H9 (cell line): ENCODE data around the gene RAP1GAP. TPM values are rescaled to one million over a fixed set of nuclear protein-coding genes. Genes with fewer than 3 reads are reported as not detected.
A peak's percentile ranks its signal among the peaks of the same experiment; 100 is the strongest.

Source experiments
- DNase-seq: peaks from one replicate; pipeline ENCODE4 v3.0.0-alpha.2; 2017
- H2AFZ ChIP-seq: one replicate; pipeline ENCODE4 v1.6.1; 2013; ENCODE audit warnings: mild to moderate bottlenecking, low read length, control low read depth, moderate library complexity
- H2AK5ac ChIP-seq: 2 replicates; pipeline ENCODE4 v1.6.1; 2013; ENCODE audit warnings: low read length, control low read depth, mixed read lengths; ENCODE audit not compliant: insufficient read length
- H2BK120ac ChIP-seq: one replicate; pipeline ENCODE4 v1.6.1; 2013; ENCODE audit warnings: low read depth, mild to moderate bottlenecking, low read length, control low read depth, inconsistent platforms; ENCODE audit not compliant: poor library complexity, severe bottlenecking
- H2BK12ac ChIP-seq: 2 replicates; pipeline ENCODE4 v1.6.1; 2013; ENCODE audit warnings: low read length, control low read depth, mixed read lengths, low read depth; ENCODE audit not compliant: insufficient read length
- H2BK15ac ChIP-seq: 2 replicates; pipeline ENCODE4 v1.6.1; 2013; ENCODE audit warnings: low read depth, low read length, control low read depth
- H2BK20ac ChIP-seq: one replicate; pipeline ENCODE4 v1.6.1; 2013; ENCODE audit warnings: low read depth, mild to moderate bottlenecking, low read length, control low read depth, inconsistent platforms; ENCODE audit not compliant: poor library complexity, severe bottlenecking
- H2BK5ac ChIP-seq: 2 replicates; pipeline ENCODE4 v1.6.1; 2013; ENCODE audit warnings: low read length, control low read depth, mixed read lengths; ENCODE audit not compliant: insufficient read length
- H3K14ac ChIP-seq: 2 replicates; pipeline ENCODE4 v1.6.1; 2013; ENCODE audit warnings: low read length, control low read depth; ENCODE audit not compliant: insufficient read depth
- H3K18ac ChIP-seq: 2 replicates; pipeline ENCODE4 v1.6.1; 2013; ENCODE audit warnings: low read depth, mild to moderate bottlenecking, mixed read lengths, low read length, control low read depth; ENCODE audit not compliant: insufficient read length
- H3K23ac ChIP-seq: 2 replicates; pipeline ENCODE4 v1.6.1; 2013; ENCODE audit warnings: low read length, control low read depth, mixed read lengths, low read depth; ENCODE audit not compliant: insufficient read length
- H3K23me2 ChIP-seq: 2 replicates; pipeline ENCODE4 v1.6.1; 2013; ENCODE audit warnings: low read depth, mild to moderate bottlenecking, mixed read lengths, low read length, control low read depth; ENCODE audit not compliant: insufficient read length, poor library complexity, severe bottlenecking
- H3K27ac ChIP-seq: 2 replicates; pipeline ENCODE4 v1.5.1; 2013; ENCODE audit warnings: low read length, control low read depth, mixed read lengths, low read depth; ENCODE audit not compliant: insufficient read length
- H3K27me3 ChIP-seq: 2 replicates; pipeline ENCODE4 v1.6.1; 2013; ENCODE audit warnings: low read length, control low read depth, inconsistent platforms; ENCODE audit not compliant: insufficient read depth
- H3K4ac ChIP-seq: 2 replicates; pipeline ENCODE4 v1.6.1; 2013; ENCODE audit warnings: low read depth, mild to moderate bottlenecking, control low read depth, inconsistent platforms, low read length, moderate library complexity
- H3K4me1 ChIP-seq: 2 replicates; pipeline ENCODE4 v1.6.1; 2013; ENCODE audit warnings: low read length, control low read depth, inconsistent platforms; ENCODE audit not compliant: insufficient read depth
- H3K4me2 ChIP-seq: 2 replicates; pipeline ENCODE4 v1.6.1; 2013; ENCODE audit warnings: low read length, control low read depth, mixed read lengths; ENCODE audit not compliant: insufficient read length, insufficient read depth
- H3K56ac ChIP-seq: 2 replicates; pipeline ENCODE4 v1.6.1; 2013; ENCODE audit warnings: low read depth, mild to moderate bottlenecking, mixed read lengths, low read length, control low read depth; ENCODE audit not compliant: insufficient read length
- H3K79me1 ChIP-seq: 2 replicates; pipeline ENCODE4 v1.6.1; 2013; ENCODE audit warnings: low read depth, mild to moderate bottlenecking, moderate library complexity, low read length, control low read depth, inconsistent platforms; ENCODE audit not compliant: insufficient read depth, poor library complexity, severe bottlenecking
- H3K79me2 ChIP-seq: 2 replicates; pipeline ENCODE4 v1.6.1; 2013; ENCODE audit warnings: low read length, control low read depth, inconsistent platforms; ENCODE audit not compliant: insufficient read depth
- H3K9ac ChIP-seq: 2 replicates; pipeline ENCODE4 v1.6.1; 2013; ENCODE audit warnings: low read length, control low read depth, mixed read lengths; ENCODE audit not compliant: insufficient read length; ENCODE audit errors: extremely low read depth
- H3K9me3 ChIP-seq: one replicate; pipeline ENCODE4 v1.6.1; 2013; ENCODE audit warnings: low read depth, low read length, inconsistent platforms; ENCODE audit not compliant: control insufficient read depth
- H3T11ph ChIP-seq: one replicate; pipeline ENCODE4 v1.6.1; 2013; ENCODE audit warnings: mild to moderate bottlenecking, low read length, control low read depth, inconsistent platforms
- H4K20me1 ChIP-seq: one replicate; pipeline ENCODE4 v1.6.1; 2013; ENCODE audit not compliant: control insufficient read depth, insufficient read length, insufficient read depth
- H4K5ac ChIP-seq: 2 replicates; pipeline ENCODE4 v1.6.1; 2013; ENCODE audit warnings: low read depth, mild to moderate bottlenecking, mixed read lengths, low read length, control low read depth; ENCODE audit not compliant: insufficient read length
- H4K8ac ChIP-seq: replicated peaks from 2 replicates; pipeline ENCODE4 v1.6.1; 2013; ENCODE audit warnings: low read length, control low read depth, mixed read lengths, low read depth; ENCODE audit not compliant: insufficient read length
- H4K91ac ChIP-seq: 2 replicates; pipeline ENCODE4 v1.6.1; 2013; ENCODE audit warnings: low read depth, mild to moderate bottlenecking, moderate library complexity, mixed read lengths, low read length, control low read depth; ENCODE audit not compliant: insufficient read length
- H3K27ac Mint-ChIP-seq, 3 experiments: 2 replicates in 2 of 3; 3 replicates in 1 of 3; pipeline ENCODE4 v1.8.0; 2020 to 2021; ENCODE audit warnings: mixed read lengths in 3 of 3, mild to moderate bottlenecking in 1 of 3, moderate library complexity in 1 of 3
- H3K27me3 Mint-ChIP-seq: 2 replicates; pipeline ENCODE4 v1.8.0; 2021; ENCODE audit warnings: low read depth, mild to moderate bottlenecking, moderate library complexity, mixed read lengths
- H3K36me3 Mint-ChIP-seq, 3 experiments: 2 replicates in 2 of 3; 3 replicates in 1 of 3; pipeline ENCODE4 v1.8.0; 2020 to 2021; ENCODE audit warnings: low read depth in 3 of 3, mixed read lengths in 3 of 3; ENCODE audit not compliant: insufficient read depth in 1 of 3
- H3K4me1 Mint-ChIP-seq, 2 experiments: 2 replicates each; pipeline ENCODE4 v1.8.0; 2020; ENCODE audit warnings: mixed read lengths in 2 of 2
- H3K4me3 Mint-ChIP-seq, 2 experiments: 2 replicates in 1 of 2; 3 replicates in 1 of 2; pipeline ENCODE4 v1.8.0; 2020 to 2021; ENCODE audit warnings: mild to moderate bottlenecking in 2 of 2, mixed read lengths in 2 of 2, moderate library complexity in 1 of 2
- H3K9me3 Mint-ChIP-seq, 2 experiments: 2 replicates in 1 of 2; 3 replicates in 1 of 2; pipeline ENCODE4 v1.8.0; 2020; ENCODE audit warnings: mild to moderate bottlenecking in 2 of 2, mixed read lengths in 2 of 2, moderate library complexity in 1 of 2
- WGBS: extraction: QIAGEN DNeasy Blood & Tissue Kit; methylation state at CpG from one replicate; pipeline ENCODE4 v1.1.7; 2013; ENCODE audit warnings: missing lambda C conversion rate, low lambda C conversion rate, mixed read lengths; ENCODE audit not compliant: insufficient read length; ENCODE audit errors: extremely low coverage; 5-methylcytosine and 5-hydroxymethylcytosine counted together
- total RNA-seq: library from RNA; stranded (reverse); gene quantifications from 2 replicates; pipeline ENCODE4 v1.2.1, GENCODE V29; 2021
- TF ChIP-seq, protein P1 (sequence below): fragments of 200-600 bp; sonication (generic); conservative IDR thresholded peaks from 3 replicates; pipeline ENCODE4 v1.8.0; 2021; ENCODE audit warnings: antibody characterized with exemption, mild to moderate bottlenecking

The RAP1GAP gene
- total RNA-seq, 1 experiment from 2014 or later: 7.9 TPM

- Histone ChIP-seq H3K9ac (no peak overlapping the region), H3K27ac (no peak overlapping the region), H3K4me2 (no peak overlapping the region), H2BK120ac (no peak overlapping the region), H3K9me3 (no peaks in the 10 kb centered on the region), H4K8ac (no peak overlapping the region), H3K23ac (no peak overlapping the region), H3K56ac (no peak overlapping the region), H3K18ac (no peak overlapping the region), H4K5ac (no peak overlapping the region), H3K79me1 (no peaks in the 10 kb centered on the region), H2AFZ (no peak overlapping the region), H4K20me1 (no peaks in the 10 kb centered on the region), H3K4ac (no peak overlapping the region), H2AK5ac (no peak overlapping the region), H3K79me2 (no peaks in the 10 kb centered on the region), H2BK12ac (no peak overlapping the region), H2BK15ac (no peak overlapping the region), H2BK5ac (no peak overlapping the region), H4K91ac (no peak overlapping the region), H3K14ac (no peak overlapping the region), H3K23me2 (no peaks in the 10 kb centered on the region), H3K4me1 (no peaks in the 10 kb centered on the region), H3K27me3 (no peaks in the 10 kb centered on the region), H2BK20ac (no peak overlapping the region), H3T11ph (no peak overlapping the region)
- WGBS: no CpG with 5 or more reads among the region's 26 CpGs
- no peaks in the 10 kb centered on the region; a peak in 1 of 7 replicates for H3K36me3 Mint-ChIP-seq
- no peaks in the 10 kb centered on the region for H3K9me3 Mint-ChIP-seq
- DNase-seq: peak; percentile 78
- TF ChIP-seq, protein P1, sequence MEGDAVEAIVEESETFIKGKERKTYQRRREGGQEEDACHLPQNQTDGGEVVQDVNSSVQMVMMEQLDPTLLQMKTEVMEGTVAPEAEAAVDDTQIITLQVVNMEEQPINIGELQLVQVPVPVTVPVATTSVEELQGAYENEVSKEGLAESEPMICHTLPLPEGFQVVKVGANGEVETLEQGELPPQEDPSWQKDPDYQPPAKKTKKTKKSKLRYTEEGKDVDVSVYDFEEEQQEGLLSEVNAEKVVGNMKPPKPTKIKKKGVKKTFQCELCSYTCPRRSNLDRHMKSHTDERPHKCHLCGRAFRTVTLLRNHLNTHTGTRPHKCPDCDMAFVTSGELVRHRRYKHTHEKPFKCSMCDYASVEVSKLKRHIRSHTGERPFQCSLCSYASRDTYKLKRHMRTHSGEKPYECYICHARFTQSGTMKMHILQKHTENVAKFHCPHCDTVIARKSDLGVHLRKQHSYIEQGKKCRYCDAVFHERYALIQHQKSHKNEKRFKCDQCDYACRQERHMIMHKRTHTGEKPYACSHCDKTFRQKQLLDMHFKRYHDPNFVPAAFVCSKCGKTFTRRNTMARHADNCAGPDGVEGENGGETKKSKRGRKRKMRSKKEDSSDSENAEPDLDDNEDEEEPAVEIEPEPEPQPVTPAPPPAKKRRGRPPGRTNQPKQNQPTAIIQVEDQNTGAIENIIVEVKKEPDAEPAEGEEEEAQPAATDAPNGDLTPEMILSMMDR: peak; percentile 88
- no peak overlapping the region for H3K4me3 Mint-ChIP-seq
- H3K27me3 Mint-ChIP-seq: no peaks in the 10 kb centered on the region
- H3K27ac Mint-ChIP-seq: no peak overlapping the region; a peak in 1 of 7 replicates
- peaks cover 25 to 38% of the 10 kb centered on the region in 2 experiments for H3K4me1 Mint-ChIP-seq
These were observed 73.9 kb downstream of the RAP1GAP start for GRCh38 chr1:21594935-21595897.
